ENCODE data around the gene INF2.

Gene INF2

GRCh38 chr14:104770851-104771272 is 81.4 kb downstream of the INF2 start:
- TF ChIP-seq CTCF (conservative IDR thresholded peaks at IDR 0.05), result peak; percentile 40
- H3K27ac ChIP-seq, result no peak overlapping the region

- no peak overlapping the region for H3K27ac ChIP-seq
- TF ChIP-seq CTCF (conservative IDR thresholded peaks at IDR 0.05), result no peak
These were observed 82.0 kb downstream of the INF2 start for GRCh38 chr14:104771374-104771773.

Data from VCaP (cell line).